Activated naive CD4-positive, alpha-beta T cell (primary cell): Measurements from ENCODE around the gene ELFN2.

Source experiments
- DNase-seq, 4 experiments: peaks; one replicate each; lab custom pipeline; 2025; lab: John Stamatoyannopoulos, UW

Gene ELFN2

GRCh38 chr22:37426706-37427134 lies 559 bp downstream of the ELFN2 start:
- no peak for DNase-seq

GRCh38 chr22:37425800-37426705 lies 1.2 kb downstream of the ELFN2 start:
- DNase-seq = no peak

- no peak for DNase-seq
These were observed 1.9 kb downstream of the ELFN2 start for GRCh38 chr22:37425369-37425768.

GRCh38 chr22:37423283-37423682 lies 4.0 kb downstream of the ELFN2 start:
- no peak for DNase-seq

- no peak for DNase-seq
These were observed 5.8 kb downstream of the ELFN2 start for GRCh38 chr22:37421468-37421877.

- DNase-seq = no peak
These were observed 6.4 kb downstream of the ELFN2 start for GRCh38 chr22:37420686-37421467.

- peak in 1 of 4 experiments; percentile 25 for DNase-seq
These were observed 7.2 kb downstream of the ELFN2 start for GRCh38 chr22:37419969-37420685.

- no peak for DNase-seq
These were observed 7.8 kb downstream of the ELFN2 start for GRCh38 chr22:37419370-37419968.

- DNase-seq = no peak
These were observed 8.5 kb downstream of the ELFN2 start for GRCh38 chr22:37418627-37419369.

GRCh38 chr22:37417677-37418348 lies 9.5 kb downstream of the ELFN2 start:
- DNase-seq = no peak

GRCh38 chr22:37417264-37417663 lies 10.0 kb downstream of the ELFN2 start:
- no peak for DNase-seq

GRCh38 chr22:37416827-37417226 lies 10.5 kb downstream of the ELFN2 start:
- no peak for DNase-seq

- no peak for DNase-seq
These were observed 10.9 kb downstream of the ELFN2 start for GRCh38 chr22:37416389-37416788.

- DNase-seq = no peak
These were observed 12.1 kb downstream of the ELFN2 start for GRCh38 chr22:37415210-37415609.

- DNase-seq = no peak
These were observed 13.0 kb downstream of the ELFN2 start for GRCh38 chr22:37414288-37414687.

GRCh38 chr22:37413546-37413945 lies 13.7 kb downstream of the ELFN2 start:
- DNase-seq = no peak

- no peak for DNase-seq
These were observed 14.6 kb downstream of the ELFN2 start for GRCh38 chr22:37412495-37413250.

- no peak for DNase-seq
These were observed 15.6 kb downstream of the ELFN2 start for GRCh38 chr22:37411655-37412054.

- DNase-seq = no peak
These were observed 16.9 kb downstream of the ELFN2 start for GRCh38 chr22:37410174-37411055.
